Stimulated activated CD4-positive, alpha-beta T cell treated with anti-CD3 and anti-CD28 coated beads, Interleukin-12 subunit alpha, Interleukin-12 subunit beta, amount 100 ng/mL, for 48 hours (primary cell): ENCODE measurements around the gene CRCP.
"Not testable (repeated sequence)": the region's sequence is repeated elsewhere in the genome, so short reads cannot be mapped to it uniquely, and the experiment has no call there.

Source experiments
- DNase-seq, 3 donors: peaks; one replicate each; pipeline ENCODE4 v3.0.0-alpha.2; 2020; ENCODE audit warnings: low read depth in 2 of 3, low spot score in 1 of 3

Gene CRCP

DNA sequence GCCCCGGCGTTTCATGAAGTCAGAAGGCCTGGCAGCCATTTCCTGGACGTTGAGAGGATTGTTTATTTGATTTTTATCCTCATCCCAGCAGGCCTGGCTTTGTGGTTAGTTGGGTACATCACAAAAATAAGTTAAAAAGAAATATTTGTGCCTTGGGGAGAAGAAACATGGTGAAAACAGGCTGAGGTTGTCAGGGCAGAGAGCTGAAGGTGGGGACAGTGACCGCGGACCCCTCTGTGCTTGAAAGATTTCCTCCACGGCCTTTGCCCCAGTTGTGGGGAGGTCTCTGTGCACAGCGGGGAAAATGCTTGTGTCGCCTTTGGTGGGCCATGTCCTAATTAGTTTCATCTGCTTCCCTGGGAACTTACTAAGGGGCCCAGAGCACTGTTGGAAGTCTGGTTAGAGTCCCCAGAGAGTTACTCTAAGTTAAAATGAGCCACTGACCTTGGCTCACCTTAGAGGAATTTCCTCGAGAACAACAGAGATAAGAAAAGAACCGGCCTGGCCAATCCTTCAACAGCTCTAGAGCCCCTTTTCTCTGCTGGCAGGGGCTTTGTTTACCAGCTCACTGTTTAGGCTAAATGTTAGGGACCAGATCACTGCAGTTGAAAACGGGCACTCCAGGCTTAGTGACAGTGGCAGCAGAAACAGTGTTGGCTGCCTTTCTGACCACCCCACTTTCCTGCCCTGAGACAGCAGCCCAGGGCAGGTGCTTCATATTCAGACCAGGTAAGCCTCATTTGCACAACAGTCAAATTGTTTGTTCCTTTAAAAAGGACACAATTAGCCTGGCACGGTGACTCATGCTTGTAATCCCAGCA is 37.9 kb downstream of the CRCP start:
- DNase-seq: no peak

DNA sequence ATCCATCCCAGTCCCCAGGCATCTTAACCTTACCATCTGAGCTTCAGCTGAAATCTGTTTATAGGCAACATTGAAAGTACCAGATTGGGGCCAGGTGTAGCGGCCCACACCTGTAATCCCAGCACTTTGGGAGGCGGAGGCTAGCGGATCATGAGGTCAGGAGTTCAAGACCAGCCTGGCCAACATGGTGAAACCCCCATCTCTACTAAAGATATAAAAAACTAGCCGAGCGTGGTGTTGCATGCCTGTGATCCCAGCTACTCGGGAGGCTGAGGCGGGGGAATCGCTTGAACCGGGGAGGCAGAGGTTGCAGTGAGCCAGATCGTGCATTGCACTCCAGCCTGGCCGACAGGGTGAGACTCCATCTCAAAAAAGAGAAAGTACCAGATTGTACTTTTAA is 39.0 kb downstream of the CRCP start:
- no peak for DNase-seq

DNA sequence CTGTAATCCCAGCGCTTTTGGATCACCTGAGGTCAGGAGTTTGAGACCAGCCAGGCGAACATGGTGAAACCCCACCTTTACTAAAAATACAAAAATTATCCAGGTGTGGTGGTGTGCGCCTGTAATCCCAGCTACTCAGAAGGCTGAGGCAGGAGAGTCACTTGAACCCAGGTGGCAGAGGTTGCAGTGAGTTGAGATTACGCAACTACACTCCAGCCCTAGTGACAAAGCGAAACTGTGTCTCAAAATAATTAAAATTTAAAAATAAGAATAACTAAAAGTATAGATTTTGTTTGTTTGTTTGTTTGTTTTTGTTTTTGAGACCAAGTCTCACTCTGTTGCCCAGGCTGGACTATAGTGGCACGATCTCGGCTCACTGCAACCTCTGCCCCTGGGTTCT is 41.4 kb downstream of the CRCP start:
- not testable (repeated sequence) for DNase-seq

DNA sequence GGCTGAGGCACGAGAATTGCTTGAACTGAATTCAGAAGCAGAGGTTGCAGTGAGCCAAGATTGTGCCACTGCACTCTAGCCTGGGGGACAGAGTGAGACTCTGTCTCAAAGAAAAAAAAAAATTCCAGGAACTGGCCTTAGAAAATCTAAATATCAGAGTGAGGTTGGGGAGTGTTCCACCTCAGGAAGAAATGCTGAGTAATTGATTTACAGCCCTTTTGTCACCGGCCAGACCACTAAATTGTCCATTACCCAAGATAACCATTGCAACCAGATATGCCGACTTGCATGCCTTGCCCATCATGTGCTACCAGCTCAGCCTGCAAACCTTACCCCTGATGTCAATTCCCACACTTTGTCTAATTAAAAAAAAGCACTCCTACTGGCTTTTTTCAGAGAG is 42.4 kb downstream of the CRCP start:
- DNase-seq: no peak

DNA sequence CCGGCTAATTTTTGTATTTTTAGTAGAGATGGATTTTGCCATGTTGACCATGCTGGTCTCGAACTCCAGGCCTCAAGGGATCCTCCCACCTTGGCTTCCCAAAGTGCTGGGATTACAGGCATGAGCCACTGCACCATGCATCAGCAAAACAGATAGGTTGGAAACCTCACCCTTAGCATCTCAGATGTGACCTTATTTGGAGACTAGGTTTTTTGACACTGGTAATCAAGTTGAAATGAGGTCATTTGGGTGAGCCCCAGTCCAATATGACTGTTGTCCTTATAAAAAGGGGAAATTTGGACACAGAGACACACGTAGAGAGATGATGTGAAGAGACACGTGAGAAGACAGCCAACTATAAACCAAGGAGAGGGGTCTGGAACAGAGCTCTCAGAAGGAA is 48.0 kb downstream of the CRCP start:
- DNase-seq: no peak

- no peak for DNase-seq
Observed at GRCh38 chr7:66163186-66163610, 48.6 kb downstream of the CRCP start.

DNA sequence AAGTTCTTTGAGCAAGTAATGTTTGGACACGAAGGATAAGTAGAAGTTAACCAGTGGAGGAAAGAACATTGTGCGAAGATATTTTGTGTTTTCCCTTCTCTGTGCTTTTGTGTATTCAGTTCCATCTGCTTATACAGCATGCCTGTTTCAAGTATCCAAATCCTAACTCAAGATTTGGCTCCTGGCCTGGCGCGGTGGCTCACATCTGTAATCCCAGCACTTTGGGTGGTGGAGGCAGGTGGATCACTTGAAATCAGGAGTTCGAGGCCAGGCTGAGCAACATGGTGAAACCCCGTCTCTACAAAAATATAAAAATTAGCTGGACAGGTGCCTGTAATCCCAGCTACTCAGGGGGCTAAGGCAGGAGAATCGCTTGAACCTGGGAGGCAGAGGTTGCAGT is 49.7 kb downstream of the CRCP start:
- DNase-seq: no peak

DNA sequence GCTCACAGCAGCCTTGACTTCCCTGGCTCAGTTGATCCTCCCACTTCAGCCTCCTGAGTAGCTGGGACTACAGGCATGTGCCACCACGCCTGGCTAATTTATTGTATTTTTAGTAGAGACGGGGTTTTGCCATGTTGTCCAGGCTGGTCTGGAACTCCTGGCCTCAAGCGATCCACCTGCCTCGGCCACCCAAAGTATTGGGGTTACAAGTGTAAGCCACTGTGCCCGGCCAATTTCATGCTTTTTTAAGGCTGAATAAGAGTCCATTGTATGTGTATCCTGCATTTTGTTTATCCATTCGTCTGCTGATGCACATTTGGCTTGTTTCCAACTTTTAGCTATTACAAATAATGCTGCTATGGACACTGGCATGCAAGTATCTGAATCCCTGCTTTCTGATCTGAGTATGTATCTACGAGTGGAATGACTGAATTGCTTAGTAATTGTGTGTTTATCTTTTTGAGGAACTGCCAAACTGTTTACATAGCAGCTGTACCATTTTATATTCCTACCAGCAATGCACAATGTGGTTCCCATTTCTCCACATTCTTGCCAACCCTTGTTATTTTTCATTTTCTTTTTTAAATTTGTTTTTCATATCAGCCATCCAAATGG is 53.2 kb downstream of the CRCP start:
- no peak for DNase-seq

DNA sequence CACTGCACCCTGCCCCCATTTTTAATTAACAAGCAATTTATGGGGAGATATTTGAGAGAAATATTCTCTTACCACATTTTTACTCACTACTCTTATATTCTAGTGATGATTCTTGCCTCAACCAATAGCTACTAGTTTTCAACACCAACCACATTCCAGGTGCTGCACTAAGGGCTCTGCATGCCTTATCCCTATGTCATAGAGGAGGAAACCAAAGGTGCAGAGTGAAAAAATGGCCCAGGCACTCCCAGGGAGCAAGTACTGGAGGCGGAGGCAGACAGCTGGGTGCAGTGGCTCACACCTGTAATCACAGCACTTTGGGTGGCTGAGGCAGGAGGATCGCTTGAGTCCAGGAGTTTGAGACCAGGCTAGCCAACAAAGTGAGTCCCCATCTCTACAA is 55.0 kb downstream of the CRCP start:
- DNase-seq: no peak

- no peak for DNase-seq
Observed at GRCh38 chr7:66170309-66171231, 55.9 kb downstream of the CRCP start.

DNA sequence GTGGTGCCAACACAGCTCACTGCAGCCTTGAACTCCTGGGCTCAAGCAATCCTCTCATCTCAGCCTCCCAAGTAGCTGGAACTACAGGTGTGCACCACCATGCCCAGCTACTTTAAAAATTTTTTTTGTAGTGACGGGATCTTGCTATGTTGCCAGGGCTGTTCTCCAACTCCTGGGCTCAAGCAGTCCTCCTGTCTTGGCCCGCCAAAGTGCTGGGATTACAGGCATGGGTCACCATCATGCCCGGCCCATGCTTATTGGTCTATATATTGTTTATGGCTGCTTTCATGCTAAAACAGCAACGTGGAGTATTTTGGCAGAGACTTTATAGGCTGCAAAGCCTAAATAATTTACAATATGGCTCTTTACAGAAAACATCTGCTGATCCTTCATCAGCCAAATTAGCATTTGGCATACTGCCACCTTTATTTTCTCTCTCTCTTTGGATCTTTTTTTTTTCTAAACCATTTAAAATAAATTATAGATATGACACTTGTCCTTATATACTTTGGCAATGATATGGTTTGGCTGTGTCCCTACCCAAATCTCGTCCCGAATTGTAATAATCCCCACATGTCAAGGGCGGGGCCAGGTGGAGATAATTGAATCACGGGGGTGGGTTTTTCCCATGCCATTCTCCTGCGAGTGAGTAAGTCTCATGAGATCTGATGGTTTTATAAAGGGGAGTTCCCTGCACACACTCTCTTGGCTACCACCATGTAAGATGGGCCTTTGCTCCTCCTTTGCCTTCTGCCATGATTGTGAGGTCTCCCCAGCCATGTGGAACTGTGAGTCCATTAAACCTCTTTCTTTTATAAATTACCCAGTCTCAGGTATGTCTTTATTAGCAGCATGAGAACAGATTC is 58.1 kb downstream of the CRCP start:
- not testable (repeated sequence) for DNase-seq

DNA sequence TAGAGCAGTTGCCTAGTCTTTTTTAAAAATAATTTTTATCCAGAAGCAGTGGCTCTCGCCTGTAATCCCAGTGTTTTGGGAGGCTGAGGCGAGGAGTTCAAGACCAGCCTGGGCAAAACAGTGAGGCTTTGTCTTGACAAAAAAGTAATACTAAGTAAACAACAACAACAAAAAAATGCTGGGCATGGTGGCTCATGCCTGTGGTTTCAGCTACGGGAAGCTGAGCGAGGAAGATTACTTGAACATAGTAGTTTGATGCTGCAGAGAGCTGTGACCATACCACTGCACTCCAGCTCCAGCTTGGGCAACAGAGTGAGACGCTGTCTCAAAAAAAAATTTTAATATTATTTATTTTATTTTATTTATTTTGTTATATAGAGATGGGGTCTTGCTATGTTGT is 59.2 kb downstream of the CRCP start:
- no peak for DNase-seq

DNA sequence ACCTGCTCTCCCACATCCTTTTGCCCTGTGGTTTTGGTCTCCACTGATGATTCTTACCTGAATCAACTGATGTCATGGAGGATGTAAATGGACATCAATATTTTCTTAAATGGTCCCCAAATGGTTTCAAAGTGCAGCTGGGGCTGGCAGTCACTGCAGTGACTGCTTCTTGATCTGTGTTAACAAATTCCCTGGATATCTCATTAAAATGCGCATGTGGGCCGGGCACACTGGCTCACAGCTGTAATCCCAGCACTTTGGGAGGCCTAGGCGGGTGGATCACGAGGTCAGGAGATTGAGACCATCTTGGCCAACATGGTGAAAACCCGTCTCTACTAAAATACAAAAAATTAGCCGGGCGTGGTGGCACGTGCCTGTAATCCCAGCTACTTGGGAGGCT is 60.4 kb downstream of the CRCP start:
- DNase-seq: not testable (repeated sequence)

GRCh38 chr7:66176914-66177313 is 62.3 kb downstream of the CRCP start:
- DNase-seq: no peak

- no peak for DNase-seq
Observed at GRCh38 chr7:66178258-66178657, 63.6 kb downstream of the CRCP start.

DNA sequence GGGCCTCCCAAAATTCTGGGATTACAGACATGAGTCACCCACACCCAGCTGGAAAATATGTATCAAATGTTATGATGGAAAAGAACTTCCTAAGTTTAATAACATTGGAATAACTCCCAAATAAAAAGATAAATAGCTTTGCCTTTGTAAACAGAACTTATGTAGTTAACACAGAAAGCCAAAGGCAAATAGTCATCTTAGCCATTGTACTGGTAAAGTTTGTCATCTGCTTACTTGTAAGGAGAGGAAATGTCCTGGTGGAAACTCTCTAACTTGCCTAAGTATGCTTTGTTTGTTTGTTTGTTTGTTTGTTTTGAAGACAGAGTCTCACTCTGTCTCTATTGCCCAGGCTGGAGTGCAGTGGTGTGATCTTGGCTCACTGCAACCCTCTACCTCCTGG is 66.7 kb downstream of the CRCP start:
- DNase-seq: no peak

- no peak for DNase-seq
Observed at GRCh38 chr7:66181845-66182244, 67.2 kb downstream of the CRCP start.

- DNase-seq: no peak
Observed at GRCh38 chr7:66182920-66183319, 68.3 kb downstream of the CRCP start.

- DNase-seq: no peak
Observed at GRCh38 chr7:66183700-66184099, 69.1 kb downstream of the CRCP start.

DNA sequence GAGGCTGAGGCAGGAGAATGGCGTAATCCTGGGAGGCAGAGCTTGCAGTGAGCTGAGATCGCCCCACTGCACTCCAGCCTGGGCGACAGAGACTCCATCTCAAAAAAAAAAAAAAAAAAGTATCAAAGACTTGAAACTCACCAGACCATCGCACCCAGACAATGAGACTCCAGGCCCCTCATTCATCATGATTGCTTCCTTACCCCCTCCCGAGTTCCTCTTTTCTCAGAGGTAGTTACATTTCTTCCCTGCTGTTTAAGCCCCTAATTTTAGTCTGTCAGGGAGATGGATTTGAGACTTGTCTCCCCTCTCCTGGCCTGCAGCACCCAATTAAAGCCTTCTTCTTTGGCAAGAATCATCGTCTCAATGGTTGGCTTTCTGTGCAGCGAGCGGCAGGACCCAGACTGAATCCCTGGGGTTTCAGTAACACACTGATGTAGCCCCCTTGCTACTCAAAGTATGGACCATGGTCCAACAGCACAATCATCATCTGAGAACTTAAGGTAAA is 71.1 kb downstream of the CRCP start:
- no peak for DNase-seq

DNA sequence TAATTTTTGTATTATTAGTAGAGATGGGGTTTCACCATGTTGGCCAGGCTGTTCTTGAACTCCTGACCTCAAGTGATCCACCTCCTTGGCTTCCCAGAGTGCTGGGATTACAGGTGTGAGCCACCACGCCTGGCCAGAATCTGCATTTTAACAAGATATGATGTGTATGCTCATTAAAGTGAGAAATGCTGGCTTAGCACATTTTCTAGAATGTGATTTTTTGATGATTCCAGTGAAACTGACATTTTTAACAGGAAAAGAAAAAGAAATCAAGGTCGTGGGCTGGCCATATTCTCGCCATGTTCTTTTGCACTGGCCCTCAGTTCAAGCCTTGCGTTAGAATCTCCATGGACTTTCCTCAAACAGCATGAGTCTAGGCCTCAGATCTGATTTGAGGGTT is 72.3 kb downstream of the CRCP start:
- DNase-seq: no peak
